Breast epithelium (tissue), 4 donors: Measurements from ENCODE around the gene TNS3. TPM values are rescaled to one million over a fixed set of nuclear protein-coding genes. Genes with fewer than 3 reads are reported as not detected.

ENCODE experiments used
- DNase-seq, 2 donors: peaks; one replicate each; pipeline ENCODE4 v3.0.0-alpha.2; 2019; ENCODE audit warnings: low spot score in 2 of 2
- H3K27ac ChIP-seq, 2 donors: fragments of 200-600 bp; sonication (generic) in 1 of 2; one replicate each; pipeline ENCODE4 v1.5.1; 2016 to 2019; ENCODE audit warnings: mild to moderate bottlenecking in 1 of 2
- H3K27me3 ChIP-seq, 2 donors: fragments of 200-600 bp; sonication (generic) in 1 of 2; one replicate each; pipeline versions ENCODE4 v1.5.1 to v1.6.0; 2017 to 2019; ENCODE audit warnings: control low read depth in 1 of 2, mild to moderate bottlenecking in 1 of 2
- H3K36me3 ChIP-seq: fragments of 200-600 bp; one replicate; pipeline ENCODE4 v1.5.1; 2019
- H3K4me1 ChIP-seq, 2 donors: fragments of 200-600 bp; sonication (generic); one replicate each; pipeline ENCODE4 v1.5.1; 2016 to 2019; ENCODE audit warnings: control low read depth in 1 of 2
- H3K4me3 ChIP-seq, 3 donors: fragments of 200-600 bp; sonication (generic); 1 replicate in 2 of 3; 2 replicates in 1 of 3; pipeline ENCODE4 v1.5.1; 2016 to 2019; ENCODE audit warnings: mild to moderate bottlenecking in 3 of 3, moderate library complexity in 2 of 3
- H3K9me3 ChIP-seq, 2 donors: fragments of 200-600 bp; sonication (generic) in 1 of 2; one replicate each; pipeline ENCODE4 v1.5.1; 2016 to 2019; ENCODE audit warnings: control low read depth in 1 of 2
- CTCF ChIP-seq, 3 donors: fragments of 450-650 bp; IDR thresholded peaks; one replicate each; pipeline ENCODE4 v1.5.1; 2016 to 2017; ENCODE audit warnings: antibody characterized with exemption in 3 of 3, mild to moderate bottlenecking in 3 of 3, moderate library complexity in 3 of 3
- POLR2A ChIP-seq: fragments of 450-650 bp; IDR thresholded peaks from one replicate; pipeline ENCODE4 v1.6.1; 2016; ENCODE audit warnings: antibody characterized with exemption, mild to moderate bottlenecking, moderate library complexity
- POLR2AphosphoS5 ChIP-seq, 3 donors: sonication (generic); formaldehyde crosslinking; IDR thresholded peaks; one replicate each; pipeline ENCODE4 v1.6.1; 2017; ENCODE audit warnings: antibody characterized with exemption in 3 of 3
- intact Hi-C: fragments of 100-400 bp; cut with DNase I; formaldehyde crosslinking; loops from one replicate; pipeline ENCODE4 v1.15.1; 2023; ENCODE audit warnings: low total_unique reads
- total RNA-seq, 3 donors: library from RNA; depleted of rRNA; stranded (reverse); fragments of >200 nt; gene quantifications; one replicate each; pipeline ENCODE4 v1.1.0, GENCODE V29; 2016

The TNS3 gene
- total RNA-seq, 3 donors from 2014 or later: 41.0 to 78.1 (median 56.2) TPM

DNA sequence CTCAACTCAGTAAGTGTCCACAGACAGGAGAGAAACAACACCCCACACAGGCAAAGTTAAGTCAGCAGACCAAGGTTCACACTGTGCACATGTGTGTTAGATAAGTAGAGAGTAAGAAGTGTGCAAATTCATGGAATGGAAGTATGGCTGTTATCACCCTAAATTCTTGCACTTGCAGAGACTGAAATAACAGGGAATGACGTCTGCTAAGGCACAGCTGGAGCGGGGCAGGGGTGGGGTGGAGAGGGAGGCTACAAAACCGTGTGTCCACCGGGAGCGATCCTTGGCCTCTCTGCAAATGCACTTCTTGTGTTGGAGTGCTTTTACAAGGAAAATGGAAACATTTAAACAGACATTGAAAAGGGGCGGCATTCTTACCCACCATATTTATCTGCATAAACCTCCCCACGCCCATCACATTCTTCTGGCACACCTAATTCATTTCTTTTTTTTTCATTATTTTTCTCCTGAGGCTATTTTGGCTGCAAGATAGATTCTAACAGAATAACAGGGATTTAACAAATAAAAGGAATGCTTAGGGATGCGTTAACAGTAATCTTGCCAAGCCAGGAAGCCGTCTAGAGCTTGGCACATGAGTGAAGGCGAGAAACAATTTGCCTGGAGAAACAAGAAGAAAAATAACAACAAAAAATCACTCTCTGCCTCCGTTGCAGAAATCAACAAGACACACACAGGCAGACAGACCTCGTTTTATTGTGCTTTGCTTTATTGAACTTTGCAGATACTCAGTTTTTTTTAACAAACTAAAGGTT lies 30.1 kb downstream of the TNS3 start:
- Histone ChIP-seq H3K36me3 (no peaks in the 10 kb centered on the region), H3K27me3 (no peaks in the 10 kb centered on the region), H3K27ac (no peak overlapping the region), H3K4me3 (no peak overlapping the region), H3K4me1 (peaks cover 0 to 6% of the 10 kb centered on the region in 2 donors), H3K9me3 (no peaks in the 10 kb centered on the region)
- TF ChIP-seq CTCF (IDR thresholded peaks at IDR 0.05) (no peak), POLR2AphosphoS5 (IDR thresholded peaks at IDR 0.05) (no peak), POLR2A (no peak)
- no peak for DNase-seq
- intact Hi-C loops: loop anchor here (2.0 kb wide), 1 partner anchor 41 kb away; no protein-coding TSS in a partner anchor

DNA sequence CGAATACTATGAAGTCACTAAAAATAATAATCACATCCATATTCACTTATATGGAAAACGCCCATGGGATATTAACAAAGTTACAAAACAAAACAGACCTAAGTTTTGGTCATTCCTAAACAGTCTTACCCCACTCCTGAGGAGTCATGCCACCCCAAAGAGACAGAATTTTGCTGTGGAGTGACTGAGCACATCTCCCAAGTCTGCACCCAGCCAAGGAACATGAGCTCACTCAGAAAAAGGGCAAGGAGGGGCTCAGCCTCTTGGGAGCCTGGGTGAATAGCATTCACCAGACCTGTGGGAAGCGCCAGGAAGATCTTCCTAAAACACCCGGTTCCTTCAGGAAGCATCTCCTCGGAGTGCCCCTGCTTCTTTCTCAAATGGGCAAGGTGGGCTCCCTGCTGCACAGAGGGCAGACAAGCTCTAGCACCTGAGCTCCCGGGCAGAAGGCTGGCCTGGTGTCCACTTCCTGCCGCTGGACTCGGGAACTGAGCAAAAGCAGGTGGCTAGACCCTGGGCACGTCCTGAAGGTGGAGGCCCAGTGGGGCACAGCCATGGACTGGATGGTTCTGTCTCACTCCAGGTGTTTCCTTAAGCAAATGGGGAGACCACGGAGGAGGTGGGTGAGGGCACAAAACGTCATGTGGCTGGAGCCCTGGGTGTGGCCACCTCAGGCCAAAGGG lies 31.0 kb downstream of the TNS3 start:
- intact Hi-C loops: no loop called here
- TF ChIP-seq POLR2AphosphoS5 (IDR thresholded peaks at IDR 0.05) (no peak), CTCF (IDR thresholded peaks at IDR 0.05) (no peak), POLR2A (no peak)
- H3K9me3 ChIP-seq: no peaks in the 10 kb centered on the region
- H3K27ac ChIP-seq: no peak overlapping the region
- H3K36me3 ChIP-seq: no peaks in the 10 kb centered on the region
- H3K4me1 ChIP-seq: peaks cover 0 to 6% of the 10 kb centered on the region in 2 donors
- no peak overlapping the region for H3K4me3 ChIP-seq
- no peak for DNase-seq
- H3K27me3 ChIP-seq: no peaks in the 10 kb centered on the region

DNA sequence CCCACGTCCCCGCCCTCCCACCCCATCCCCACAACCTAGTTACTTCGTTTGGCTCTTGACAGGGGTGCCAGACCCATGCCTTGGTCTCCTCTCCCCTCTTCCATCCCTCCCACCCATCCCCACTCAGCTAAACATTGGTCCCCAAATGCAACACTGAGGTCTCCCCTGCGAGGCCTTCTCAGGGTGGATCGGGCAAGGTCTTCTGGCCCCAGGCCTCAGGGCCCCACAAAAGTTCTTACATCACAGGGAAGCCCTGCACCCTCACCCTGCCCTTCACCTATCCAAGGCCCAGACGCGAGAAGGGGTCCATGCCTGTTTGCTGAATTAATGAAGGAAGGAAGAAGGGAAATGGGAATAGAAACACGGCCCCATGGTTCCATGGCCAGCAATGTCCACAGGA lies 32.0 kb downstream of the TNS3 start:
- no peak for TF ChIP-seq POLR2AphosphoS5 (IDR thresholded peaks at IDR 0.05)
- TF ChIP-seq POLR2A: no peak
- no peak for TF ChIP-seq CTCF (IDR thresholded peaks at IDR 0.05)
- intact Hi-C loops: no loop called here
- no peaks in the 10 kb centered on the region for H3K36me3 ChIP-seq
- DNase-seq: no peak
- no peak overlapping the region for H3K27ac ChIP-seq
- H3K4me1 ChIP-seq: peaks cover 0 to 6% of the 10 kb centered on the region in 2 donors
- no peaks in the 10 kb centered on the region for H3K9me3 ChIP-seq
- H3K4me3 ChIP-seq: no peak overlapping the region
- no peaks in the 10 kb centered on the region for H3K27me3 ChIP-seq

DNA sequence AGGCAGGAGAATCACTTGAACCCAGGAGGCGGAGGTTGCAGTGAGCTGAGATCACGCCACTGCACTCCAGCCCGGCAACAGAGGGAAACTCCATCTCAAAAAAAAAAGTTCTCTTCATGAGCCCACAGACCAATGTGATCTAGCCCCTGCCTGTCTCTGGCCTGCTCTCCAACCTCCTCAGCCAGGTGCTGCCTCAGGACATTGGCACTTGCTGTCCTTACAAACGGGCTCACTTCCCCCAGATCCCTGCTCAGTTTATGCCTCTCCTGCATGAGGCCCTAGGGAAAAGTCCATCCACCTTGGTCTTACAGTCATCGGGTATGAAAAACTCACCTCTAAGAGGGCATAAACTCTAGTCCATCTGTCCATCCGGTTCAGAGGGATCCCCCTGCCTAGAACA lies 32.5 kb downstream of the TNS3 start:
- no peak overlapping the region for H3K4me3 ChIP-seq
- no peak for TF ChIP-seq POLR2A
- no peak for TF ChIP-seq POLR2AphosphoS5 (IDR thresholded peaks at IDR 0.05)
- no peak for TF ChIP-seq CTCF (IDR thresholded peaks at IDR 0.05)
- intact Hi-C loops: no loop called here
- H3K9me3 ChIP-seq: no peaks in the 10 kb centered on the region
- H3K36me3 ChIP-seq: no peaks in the 10 kb centered on the region
- H3K4me1 ChIP-seq: peaks cover 0 to 6% of the 10 kb centered on the region in 2 donors
- H3K27me3 ChIP-seq: no peaks in the 10 kb centered on the region
- no peak overlapping the region for H3K27ac ChIP-seq
- DNase-seq: no peak

DNA sequence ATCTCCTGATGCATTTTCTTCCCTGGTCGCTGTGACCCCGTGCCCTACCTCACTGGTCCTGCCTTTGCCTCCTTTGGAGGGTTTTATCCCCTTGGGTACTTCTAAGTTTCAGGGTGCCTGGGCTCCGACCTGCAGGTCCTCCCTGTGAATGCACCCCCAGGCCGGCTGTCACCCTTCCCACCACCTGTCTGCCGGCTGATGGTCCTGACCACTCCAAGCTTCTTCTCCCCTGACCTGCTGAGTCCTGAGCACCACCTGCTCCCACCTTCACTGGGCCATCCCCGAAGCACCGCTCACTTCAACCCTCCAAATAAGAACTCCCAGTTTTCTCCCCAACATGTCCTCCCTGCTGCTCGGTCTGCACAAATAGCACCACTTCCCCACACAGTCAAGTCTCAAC lies 33.4 kb downstream of the TNS3 start:
- TF ChIP-seq POLR2A (no peak), CTCF (IDR thresholded peaks at IDR 0.05) (no peak), POLR2AphosphoS5 (IDR thresholded peaks at IDR 0.05) (no peak)
- no peaks in the 10 kb centered on the region for H3K27me3 ChIP-seq
- peaks cover 0 to 6% of the 10 kb centered on the region in 2 donors for H3K4me1 ChIP-seq
- H3K36me3 ChIP-seq: no peaks in the 10 kb centered on the region
- H3K4me3 ChIP-seq: no peak overlapping the region
- H3K27ac ChIP-seq: no peak overlapping the region
- intact Hi-C loops: no loop called here
- no peak for DNase-seq
- H3K9me3 ChIP-seq: no peaks in the 10 kb centered on the region
